ENCODE data around the gene VCL.

The VCL gene

GRCh38 chr10:74153123-74153522 lies 155.2 kb downstream of the VCL start:
- Mint-ChIP-seq H3K4me1 (peaks cover 36% of the 10 kb centered on the region), H3K4me3 (peak overlapping the region; percentile 18 to 71 (median 58)), H3K9me3 (no peaks in the 10 kb centered on the region), H3K36me3 (ENCODE audit: low read depth) (peaks cover under 1% of the 10 kb centered on the region), H3K27ac (peak overlapping the region in 1 of 3 experiments; percentile 15), H3K27me3 (ENCODE audit: low read depth) (no peaks in the 10 kb centered on the region)
- TF ChIP-seq, protein P1, sequence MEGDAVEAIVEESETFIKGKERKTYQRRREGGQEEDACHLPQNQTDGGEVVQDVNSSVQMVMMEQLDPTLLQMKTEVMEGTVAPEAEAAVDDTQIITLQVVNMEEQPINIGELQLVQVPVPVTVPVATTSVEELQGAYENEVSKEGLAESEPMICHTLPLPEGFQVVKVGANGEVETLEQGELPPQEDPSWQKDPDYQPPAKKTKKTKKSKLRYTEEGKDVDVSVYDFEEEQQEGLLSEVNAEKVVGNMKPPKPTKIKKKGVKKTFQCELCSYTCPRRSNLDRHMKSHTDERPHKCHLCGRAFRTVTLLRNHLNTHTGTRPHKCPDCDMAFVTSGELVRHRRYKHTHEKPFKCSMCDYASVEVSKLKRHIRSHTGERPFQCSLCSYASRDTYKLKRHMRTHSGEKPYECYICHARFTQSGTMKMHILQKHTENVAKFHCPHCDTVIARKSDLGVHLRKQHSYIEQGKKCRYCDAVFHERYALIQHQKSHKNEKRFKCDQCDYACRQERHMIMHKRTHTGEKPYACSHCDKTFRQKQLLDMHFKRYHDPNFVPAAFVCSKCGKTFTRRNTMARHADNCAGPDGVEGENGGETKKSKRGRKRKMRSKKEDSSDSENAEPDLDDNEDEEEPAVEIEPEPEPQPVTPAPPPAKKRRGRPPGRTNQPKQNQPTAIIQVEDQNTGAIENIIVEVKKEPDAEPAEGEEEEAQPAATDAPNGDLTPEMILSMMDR (IDR thresholded peaks at IDR 0.05; ENCODE audit: unreplicated experiment in 3 of 3): peak in 1 of 3 experiments; percentile 19

- H3K27me3 Mint-ChIP-seq (ENCODE audit: low read depth): no peaks in the 10 kb centered on the region
- TF ChIP-seq, protein P1 (IDR thresholded peaks at IDR 0.05; ENCODE audit: unreplicated experiment in 3 of 3): no peak
- no peaks in the 10 kb centered on the region for H3K36me3 Mint-ChIP-seq (ENCODE audit: low read depth)
- H3K4me3 Mint-ChIP-seq: peak overlapping the region in 1 of 3 experiments; percentile 71
- H3K4me1 Mint-ChIP-seq: peaks cover 35% of the 10 kb centered on the region
- no peaks in the 10 kb centered on the region for H3K9me3 Mint-ChIP-seq
- peak overlapping the region in 1 of 3 experiments; percentile 15 for H3K27ac Mint-ChIP-seq
Observed at GRCh38 chr10:74153676-74154075, 155.8 kb downstream of the VCL start.

DNA sequence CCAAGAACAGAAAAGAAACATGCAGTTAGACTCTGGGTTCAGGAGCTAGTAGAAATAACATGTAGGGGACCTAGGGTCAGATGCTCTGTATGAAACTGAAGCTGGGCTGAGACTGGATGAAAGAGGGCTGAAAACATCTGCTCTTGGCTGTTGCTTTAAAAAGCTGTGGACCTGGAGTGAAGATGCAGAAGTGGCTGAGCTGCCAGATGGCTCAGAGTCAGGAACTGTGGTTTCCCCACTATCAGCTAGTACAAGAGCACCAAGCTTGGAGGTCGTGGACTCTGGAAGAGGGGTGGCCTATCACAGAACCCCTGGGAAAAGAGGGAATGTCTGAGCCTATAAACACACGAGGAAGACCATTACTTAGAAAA lies 159.0 kb downstream of the VCL start:
- peaks cover 35% of the 10 kb centered on the region for H3K4me1 Mint-ChIP-seq
- no peaks in the 10 kb centered on the region for H3K27me3 Mint-ChIP-seq (ENCODE audit: low read depth)
- no peaks in the 10 kb centered on the region for H3K9me3 Mint-ChIP-seq
- H3K36me3 Mint-ChIP-seq (ENCODE audit: low read depth): no peaks in the 10 kb centered on the region
- H3K4me3 Mint-ChIP-seq: no peak overlapping the region
- peak overlapping the region in 2 of 3 experiments; percentile 7 to 15 for H3K27ac Mint-ChIP-seq
- TF ChIP-seq, protein P1 (IDR thresholded peaks at IDR 0.05; ENCODE audit: unreplicated experiment in 3 of 3): no peak

DNA sequence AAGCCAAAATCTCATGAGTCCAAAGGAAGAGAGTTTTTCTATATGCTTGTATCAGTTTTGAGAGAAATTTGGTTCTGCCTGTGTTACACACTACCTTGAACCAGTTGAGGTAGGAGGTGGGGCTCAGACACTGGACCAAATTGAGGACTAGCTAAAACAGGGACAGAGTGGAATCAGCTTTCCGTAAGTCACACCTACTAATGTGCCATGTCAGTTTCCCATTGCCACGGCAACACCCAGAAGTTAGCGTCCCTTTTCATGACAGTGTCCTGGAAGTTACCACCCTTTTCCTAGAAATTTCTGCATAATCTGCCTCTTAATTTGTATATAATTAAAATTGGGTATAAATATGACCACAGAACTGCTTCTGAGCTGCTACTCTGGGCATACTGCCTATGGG lies 162.1 kb downstream of the VCL start:
- TF ChIP-seq, protein P1 (IDR thresholded peaks at IDR 0.05; ENCODE audit: unreplicated experiment in 3 of 3): no peak
- no peak overlapping the region for H3K27ac Mint-ChIP-seq

GRCh38 chr10:74163319-74164068 lies 165.6 kb downstream of the VCL start:
- no peaks in the 10 kb centered on the region for H3K27me3 Mint-ChIP-seq (ENCODE audit: low read depth)
- peak overlapping the region in 2 of 3 experiments; percentile 58 to 68 for H3K27ac Mint-ChIP-seq
- no peak overlapping the region for H3K4me3 Mint-ChIP-seq
- TF ChIP-seq, protein P1 (IDR thresholded peaks at IDR 0.05; ENCODE audit: unreplicated experiment in 3 of 3): no peak
- peaks cover 6% of the 10 kb centered on the region for H3K4me1 Mint-ChIP-seq
- no peaks in the 10 kb centered on the region for H3K36me3 Mint-ChIP-seq (ENCODE audit: low read depth)
- H3K9me3 Mint-ChIP-seq: no peaks in the 10 kb centered on the region

More for the DNA sequence above, 162.1 kb downstream of the VCL start:
- Mint-ChIP-seq H3K4me1 (peaks cover 19% of the 10 kb centered on the region), H3K4me3 (no peak overlapping the region), H3K36me3 (ENCODE audit: low read depth) (no peaks in the 10 kb centered on the region), H3K27me3 (ENCODE audit: low read depth) (no peaks in the 10 kb centered on the region), H3K9me3 (no peaks in the 10 kb centered on the region)
